SK-N-SH treated with all-trans-retinoic acid at 6 μM for 48 hours (cell line): ENCODE measurements around the gene PSTPIP2.
A peak's percentile ranks its signal among the peaks of the same experiment; 100 is the strongest.

Source experiments
- ATAC-seq: fragments of 200-7000 bp; cut with Tn5 transposase; 3 replicates; pipeline ENCODE4 v1.9.1; 2020; ENCODE audit warnings: mild to moderate bottlenecking, moderate library complexity
- ARNTL ChIP-seq: fragments of 450-650 bp; formaldehyde crosslinking; IDR thresholded peaks from 2 replicates; pipeline ENCODE4 v1.5.0; 2020; ENCODE audit warnings: low read depth, mild to moderate bottlenecking, moderate library complexity, borderline replicate concordance
- BACH2 ChIP-seq: fragments of 250-450 bp; sonication (Bioruptor Pico); IDR thresholded peaks from 2 replicates; pipeline ENCODE4 v1.9.0; 2021; ENCODE audit warnings: mild to moderate bottlenecking, borderline replicate concordance
- CREB5 ChIP-seq: fragments of 250-450 bp; sonication (Bioruptor Pico); IDR thresholded peaks from 2 replicates; pipeline ENCODE4 v1.5.1; 2020; ENCODE audit warnings: low read depth, mild to moderate bottlenecking, moderate library complexity
- CSDC2 ChIP-seq: fragments of 250-450 bp; sonication (Bioruptor Pico); IDR thresholded peaks from 2 replicates; pipeline ENCODE4 v1.5.0; 2020; ENCODE audit warnings: mild to moderate bottlenecking, moderate library complexity
- CSRNP3 ChIP-seq: fragments of 250-450 bp; sonication (Bioruptor Pico); IDR thresholded peaks from 2 replicates; pipeline ENCODE4 v1.5.1; 2021; ENCODE audit warnings: mild to moderate bottlenecking, moderate library complexity
- ESRRG ChIP-seq: fragments of 250-450 bp; sonication (Bioruptor Pico); IDR thresholded peaks from 2 replicates; pipeline ENCODE4 v1.6.1; 2021; ENCODE audit warnings: mild to moderate bottlenecking
- GLIS3 ChIP-seq: fragments of 250-450 bp; sonication (Bioruptor Pico); IDR thresholded peaks from 2 replicates; pipeline ENCODE4 v1.5.0; 2020; ENCODE audit warnings: mild to moderate bottlenecking, moderate library complexity
- ISL1 ChIP-seq: fragments of 250-450 bp; sonication (Bioruptor Pico); IDR thresholded peaks from 2 replicates; pipeline ENCODE4 v2.1.2; 2022; ENCODE audit warnings: mild to moderate bottlenecking, moderate library complexity
- OSR1 ChIP-seq: fragments of 250-450 bp; sonication (Bioruptor Pico); IDR thresholded peaks from 2 replicates; pipeline ENCODE4 v1.8.0; 2022; ENCODE audit warnings: moderate library complexity, mild to moderate bottlenecking, inconsistent platforms
- PATZ1 ChIP-seq: fragments of 250-450 bp; sonication (Bioruptor Pico); IDR thresholded peaks from 2 replicates; pipeline ENCODE4 v1.8.0; 2020; ENCODE audit warnings: mild to moderate bottlenecking, moderate library complexity, borderline replicate concordance
- RARB ChIP-seq: fragments of 250-450 bp; sonication (Bioruptor Pico); IDR thresholded peaks from 2 replicates; pipeline ENCODE4 v1.8.0; 2021; ENCODE audit warnings: mild to moderate bottlenecking, moderate library complexity
- SNAI2 ChIP-seq: fragments of 250-450 bp; sonication (Bioruptor Pico); IDR thresholded peaks from 2 replicates; pipeline ENCODE4 v1.5.0; 2020; ENCODE audit warnings: mild to moderate bottlenecking, moderate library complexity
- TOX ChIP-seq: fragments of 250-450 bp; sonication (Bioruptor Pico); IDR thresholded peaks from 2 replicates; pipeline ENCODE4 v1.8.0; 2021; ENCODE audit warnings: mild to moderate bottlenecking, moderate library complexity, borderline replicate concordance
- ZFP3 ChIP-seq: fragments of 250-450 bp; sonication (Bioruptor Pico); IDR thresholded peaks from 2 replicates; pipeline ENCODE4 v1.5.0; 2020; ENCODE audit warnings: mild to moderate bottlenecking, moderate library complexity
- ZFP30 ChIP-seq: fragments of 450-650 bp; formaldehyde crosslinking; IDR thresholded peaks from 2 replicates; pipeline ENCODE4 v1.5.0; 2022; ENCODE audit warnings: mild to moderate bottlenecking, moderate library complexity
- ZNF565 ChIP-seq: fragments of 450-650 bp; formaldehyde crosslinking; conservative IDR thresholded peaks from 2 replicates; pipeline ENCODE4 v1.5.0; 2020; ENCODE audit warnings: low read depth, mild to moderate bottlenecking, moderate library complexity
- ZNF70 ChIP-seq: fragments of 450-650 bp; formaldehyde crosslinking; IDR thresholded peaks from 2 replicates; pipeline ENCODE4 v1.5.0; 2020; ENCODE audit warnings: mild to moderate bottlenecking, moderate library complexity
- TF ChIP-seq, protein P1 (sequence below): fragments of 250-450 bp; sonication (Bioruptor Pico); IDR thresholded peaks from 2 replicates; pipeline ENCODE4 v1.8.0; 2021; ENCODE audit warnings: low read depth, mild to moderate bottlenecking, moderate library complexity, borderline replicate concordance
- TF ChIP-seq, protein P2 (sequence below): fragments of 250-450 bp; sonication (Bioruptor Pico); IDR thresholded peaks from 2 replicates; pipeline ENCODE4 v1.5.0; 2020; ENCODE audit warnings: mild to moderate bottlenecking, moderate library complexity

The PSTPIP2 gene

DNA sequence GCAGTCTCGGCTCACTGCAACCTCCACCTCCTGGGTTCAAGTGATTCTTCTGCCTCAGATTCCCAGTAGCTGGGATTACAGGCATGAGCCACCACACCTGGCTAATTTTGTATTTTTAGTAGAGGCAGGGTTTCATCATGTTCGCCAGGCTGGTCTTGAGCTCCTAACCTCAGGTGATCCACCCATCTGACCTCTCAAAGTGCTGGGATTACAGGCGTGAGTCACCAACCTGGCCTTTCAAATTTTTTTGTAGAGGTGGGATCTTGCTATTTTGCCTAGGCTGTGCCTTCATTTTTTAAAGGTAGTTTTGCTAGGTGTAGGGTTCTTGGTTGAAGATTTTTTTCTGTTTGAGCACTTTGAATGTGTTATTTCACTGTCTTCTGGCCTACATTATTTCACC lies 38.3 kb upstream of the PSTPIP2 start (continued):
- TF ChIP-seq, protein P1, sequence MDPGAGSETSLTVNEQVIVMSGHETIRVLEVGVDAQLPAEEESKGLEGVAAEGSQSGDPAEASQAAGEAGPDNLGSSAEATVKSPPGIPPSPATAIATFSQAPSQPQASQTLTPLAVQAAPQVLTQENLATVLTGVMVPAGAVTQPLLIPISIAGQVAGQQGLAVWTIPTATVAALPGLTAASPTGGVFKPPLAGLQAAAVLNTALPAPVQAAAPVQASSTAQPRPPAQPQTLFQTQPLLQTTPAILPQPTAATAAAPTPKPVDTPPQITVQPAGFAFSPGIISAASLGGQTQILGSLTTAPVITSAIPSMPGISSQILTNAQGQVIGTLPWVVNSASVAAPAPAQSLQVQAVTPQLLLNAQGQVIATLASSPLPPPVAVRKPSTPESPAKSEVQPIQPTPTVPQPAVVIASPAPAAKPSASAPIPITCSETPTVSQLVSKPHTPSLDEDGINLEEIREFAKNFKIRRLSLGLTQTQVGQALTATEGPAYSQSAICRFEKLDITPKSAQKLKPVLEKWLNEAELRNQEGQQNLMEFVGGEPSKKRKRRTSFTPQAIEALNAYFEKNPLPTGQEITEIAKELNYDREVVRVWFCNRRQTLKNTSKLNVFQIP = no peak
- TF ChIP-seq ZFP30 = no peak

- no peak for TF ChIP-seq ESRRG (CRISPR knock-in tag)
- no peak for TF ChIP-seq CSDC2
- TF ChIP-seq ZNF565 (CRISPR knock-in tag) = no peak
- no peak for TF ChIP-seq GLIS3
- no peak for TF ChIP-seq ZFP3
- TF ChIP-seq SNAI2 = no peak
- TF ChIP-seq BACH2 (CRISPR knock-in tag) = no peak
- no peak for TF ChIP-seq ISL1 (CRISPR knock-in tag)
- TF ChIP-seq ARNTL (CRISPR knock-in tag) = no peak
- no peak for TF ChIP-seq TOX (CRISPR knock-in tag)
- TF ChIP-seq CSRNP3 (CRISPR knock-in tag) = no peak
- no peak for TF ChIP-seq PATZ1 (CRISPR knock-in tag)
- no peak for TF ChIP-seq ZFP30
- TF ChIP-seq RARB (CRISPR knock-in tag) = no peak
- no peak for TF ChIP-seq CREB5
- TF ChIP-seq, protein P2, sequence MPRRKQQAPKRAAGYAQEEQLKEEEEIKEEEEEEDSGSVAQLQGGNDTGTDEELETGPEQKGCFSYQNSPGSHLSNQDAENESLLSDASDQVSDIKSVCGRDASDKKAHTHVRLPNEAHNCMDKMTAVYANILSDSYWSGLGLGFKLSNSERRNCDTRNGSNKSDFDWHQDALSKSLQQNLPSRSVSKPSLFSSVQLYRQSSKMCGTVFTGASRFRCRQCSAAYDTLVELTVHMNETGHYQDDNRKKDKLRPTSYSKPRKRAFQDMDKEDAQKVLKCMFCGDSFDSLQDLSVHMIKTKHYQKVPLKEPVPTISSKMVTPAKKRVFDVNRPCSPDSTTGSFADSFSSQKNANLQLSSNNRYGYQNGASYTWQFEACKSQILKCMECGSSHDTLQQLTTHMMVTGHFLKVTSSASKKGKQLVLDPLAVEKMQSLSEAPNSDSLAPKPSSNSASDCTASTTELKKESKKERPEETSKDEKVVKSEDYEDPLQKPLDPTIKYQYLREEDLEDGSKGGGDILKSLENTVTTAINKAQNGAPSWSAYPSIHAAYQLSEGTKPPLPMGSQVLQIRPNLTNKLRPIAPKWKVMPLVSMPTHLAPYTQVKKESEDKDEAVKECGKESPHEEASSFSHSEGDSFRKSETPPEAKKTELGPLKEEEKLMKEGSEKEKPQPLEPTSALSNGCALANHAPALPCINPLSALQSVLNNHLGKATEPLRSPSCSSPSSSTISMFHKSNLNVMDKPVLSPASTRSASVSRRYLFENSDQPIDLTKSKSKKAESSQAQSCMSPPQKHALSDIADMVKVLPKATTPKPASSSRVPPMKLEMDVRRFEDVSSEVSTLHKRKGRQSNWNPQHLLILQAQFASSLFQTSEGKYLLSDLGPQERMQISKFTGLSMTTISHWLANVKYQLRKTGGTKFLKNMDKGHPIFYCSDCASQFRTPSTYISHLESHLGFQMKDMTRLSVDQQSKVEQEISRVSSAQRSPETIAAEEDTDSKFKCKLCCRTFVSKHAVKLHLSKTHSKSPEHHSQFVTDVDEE (CRISPR knock-in tag) = no peak
- no peak for TF ChIP-seq ZNF70 (CRISPR knock-in tag)
- TF ChIP-seq, protein P1 = no peak
- TF ChIP-seq, all 23 proteins: peak for 0
- no peak for ATAC-seq
Measured at GRCh38 chr18:46109386-46109785, 37.3 kb upstream of the PSTPIP2 start.

DNA sequence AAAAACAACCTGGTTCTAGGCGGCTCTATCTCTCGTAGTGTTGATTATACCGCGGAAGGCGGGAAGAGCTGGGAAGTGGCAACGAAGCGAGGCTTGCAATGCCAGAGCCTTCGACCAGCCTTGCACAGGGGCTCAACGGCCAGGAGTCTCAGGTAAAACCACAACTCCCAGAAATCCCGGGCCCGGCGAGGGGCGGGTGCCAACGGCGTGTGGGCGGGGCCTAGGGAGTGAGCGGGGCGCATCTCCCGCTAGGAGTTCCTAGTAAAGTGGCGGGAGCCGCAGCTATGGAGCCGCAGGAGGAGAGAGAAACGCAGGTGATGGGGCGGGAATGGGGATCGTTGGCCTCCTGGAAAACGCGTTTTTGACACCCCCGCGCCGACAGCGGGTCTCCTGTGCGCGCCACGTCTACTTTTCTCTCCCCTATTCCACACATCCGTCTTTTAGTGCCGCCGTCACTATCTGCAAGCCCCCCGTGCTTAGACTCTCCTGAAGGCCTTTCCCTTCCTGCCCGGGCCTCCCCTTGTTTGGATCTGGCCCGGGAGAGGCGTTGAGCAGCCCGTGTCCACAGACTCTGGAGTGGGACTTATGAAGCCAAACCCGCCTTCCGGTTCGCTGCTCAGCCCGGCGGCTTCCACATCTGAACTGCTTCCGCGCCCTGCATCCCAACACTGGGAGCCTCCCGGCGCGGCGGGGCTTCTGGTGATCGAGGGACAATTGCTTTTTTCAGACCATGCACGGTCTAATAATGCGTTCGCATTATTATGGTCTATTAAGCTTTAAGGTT lies 32.3 kb upstream of the PSTPIP2 start, which contains the start of gene HAUS1:
Gene HAUS1 (plus strand): TSS at position 258 of the 784 bp plus-strand sequence. CDS start 27 bp downstream, at position 285.
- peak; percentile 98 for ATAC-seq
- TF ChIP-seq OSR1 (no peak), TOX (CRISPR knock-in tag) (no peak), SNAI2 (no peak), ISL1 (CRISPR knock-in tag) (no peak), PATZ1 (CRISPR knock-in tag) (no peak), CREB5 (no peak), ZFP3 (no peak), ZNF70 (CRISPR knock-in tag) (no peak)
